Activated CD4-positive, alpha-beta T cell treated with anti-CD3 and anti-CD28 coated beads, Interleukin-2, amount 50 U/mL, for 24 hours (primary cell): ENCODE data around the gene RECQL.

Experiments used
- DNase-seq, 2 donors: peaks; one replicate each; pipeline ENCODE4 v3.0.0-alpha.2; 2020; ENCODE audit warnings: low read depth in 1 of 2, low spot score in 1 of 2

Gene RECQL

GRCh38 chr12:21501258-21502163 lies at the start of gene RECQL, which contains the start of gene GOLT1B:
Gene RECQL, minus strand, starts transcription at chr12:21501635. Its CDS starts 2,065 bp downstream, at chr12:21499570.
Gene GOLT1B, plus strand, starts transcription at chr12:21501789. Its CDS starts 135 bp downstream, at chr12:21501924.
- DNase-seq, result peak; percentile 67 to 94

- DNase-seq, result no peak
Measured at GRCh38 chr12:21547437-21547836, 46.0 kb upstream of the RECQL start.

- no peak for DNase-seq
Measured at GRCh38 chr12:21546716-21547115, 45.3 kb upstream of the RECQL start.

GRCh38 chr12:21545557-21545956 lies 44.1 kb upstream of the RECQL start:
- DNase-seq, result no peak

GRCh38 chr12:21543151-21543550 lies 41.7 kb upstream of the RECQL start:
- DNase-seq, result no peak

GRCh38 chr12:21542403-21542802 lies 41.0 kb upstream of the RECQL start:
- no peak for DNase-seq

- no peak for DNase-seq
Measured at GRCh38 chr12:21541773-21542172, 40.3 kb upstream of the RECQL start.

- no peak for DNase-seq
Measured at GRCh38 chr12:21539797-21540196, 38.4 kb upstream of the RECQL start.

GRCh38 chr12:21538061-21538653 lies 36.7 kb upstream of the RECQL start:
- no peak for DNase-seq

- DNase-seq, result no peak
Measured at GRCh38 chr12:21529456-21529855, 28.0 kb upstream of the RECQL start.

- no peak for DNase-seq
Measured at GRCh38 chr12:21528953-21529352, 27.5 kb upstream of the RECQL start.

- DNase-seq, result peak; percentile 35 to 42
Measured at GRCh38 chr12:21527451-21528180, 26.2 kb upstream of the RECQL start.

GRCh38 chr12:21526721-21527345 lies 25.4 kb upstream of the RECQL start:
- no peak for DNase-seq

- no peak for DNase-seq
Measured at GRCh38 chr12:21526053-21526452, 24.6 kb upstream of the RECQL start, which contains the start of gene SPX. Gene SPX, plus strand, starts transcription at chr12:21526296. Its CDS starts 177 bp downstream, at chr12:21526473.

GRCh38 chr12:21523148-21523547 lies 21.7 kb upstream of the RECQL start:
- no peak for DNase-seq

GRCh38 chr12:21521541-21521940 lies 20.1 kb upstream of the RECQL start:
- no peak for DNase-seq

GRCh38 chr12:21518451-21518850 lies 17.0 kb upstream of the RECQL start:
- DNase-seq, result no peak

GRCh38 chr12:21516281-21516680 lies 14.8 kb upstream of the RECQL start:
- DNase-seq, result no peak

GRCh38 chr12:21509768-21510167 lies 8.3 kb upstream of the RECQL start:
- DNase-seq, result peak in 1 of 2 donors; percentile 12

- DNase-seq, result no peak
Measured at GRCh38 chr12:21507849-21508248, 6.4 kb upstream of the RECQL start.

- no peak for DNase-seq
Measured at GRCh38 chr12:21505888-21506287, 4.5 kb upstream of the RECQL start.
